Rectal smooth muscle tissue (tissue), 1 donor: ENCODE measurements around the gene CFAP126.
"Not testable (repeated sequence)": the region's sequence is repeated elsewhere in the genome, so short reads cannot be mapped to it uniquely, and the experiment has no call there.

Source experiments
- H3K27ac ChIP-seq: one replicate; pipeline ENCODE4 v1.7.0; 2013; ENCODE audit warnings: low read depth, low read length, inconsistent platforms
- H3K27me3 ChIP-seq: one replicate; pipeline ENCODE4 v1.7.0; 2013; ENCODE audit warnings: low read length; ENCODE audit not compliant: control insufficient read depth, insufficient read depth
- H3K36me3 ChIP-seq: one replicate; pipeline ENCODE4 v1.7.0; 2013; ENCODE audit warnings: low read length; ENCODE audit not compliant: control insufficient read depth, insufficient read depth
- H3K4me1 ChIP-seq: one replicate; pipeline ENCODE4 v1.7.0; 2013; ENCODE audit warnings: low read length; ENCODE audit not compliant: control insufficient read depth, insufficient read depth
- H3K4me3 ChIP-seq: one replicate; pipeline ENCODE4 v1.7.0; 2013; ENCODE audit warnings: low read length
- H3K9ac ChIP-seq: one replicate; pipeline ENCODE4 v1.7.0; 2013; ENCODE audit warnings: low read length

CFAP126 gene

GRCh38 chr1:161393151-161393550 is 25.5 kb upstream of the CFAP126 start:
- no peaks in the 10 kb centered on the region for H3K27me3 ChIP-seq
- H3K4me3 ChIP-seq = no peak overlapping the region
- H3K27ac ChIP-seq = no peak overlapping the region
- H3K9ac ChIP-seq = no peak overlapping the region
- no peaks in the 10 kb centered on the region for H3K36me3 ChIP-seq
- peaks cover 4% of the 10 kb centered on the region for H3K4me1 ChIP-seq

- Histone ChIP-seq H3K9ac (no peak overlapping the region), H3K36me3 (no peaks in the 10 kb centered on the region), H3K4me1 (peaks cover 4% of the 10 kb centered on the region), H3K27ac (no peak overlapping the region), H3K4me3 (no peak overlapping the region), H3K27me3 (no peaks in the 10 kb centered on the region)
Measured at GRCh38 chr1:161391611-161392010, 23.9 kb upstream of the CFAP126 start.

- H3K4me3 ChIP-seq, H3K27ac ChIP-seq, H3K27me3 ChIP-seq, H3K36me3 ChIP-seq, H3K9ac ChIP-seq, H3K4me1 ChIP-seq: not testable (repeated sequence)
Measured at GRCh38 chr1:161391136-161391535, 23.5 kb upstream of the CFAP126 start.

- peaks cover 4% of the 10 kb centered on the region for H3K4me1 ChIP-seq
- H3K36me3 ChIP-seq = no peaks in the 10 kb centered on the region
- H3K9ac ChIP-seq = peak overlapping the region; percentile 84
- peak overlapping the region; percentile 88 for H3K4me3 ChIP-seq
- no peaks in the 10 kb centered on the region for H3K27me3 ChIP-seq
- H3K27ac ChIP-seq = peak overlapping the region; percentile 85
Measured at GRCh38 chr1:161390559-161390858, 22.8 kb upstream of the CFAP126 start.

- H3K27ac ChIP-seq = peak overlapping the region; percentile 86
- H3K9ac ChIP-seq = peak overlapping the region; percentile 84
- peak overlapping the region; percentile 88 for H3K4me3 ChIP-seq
- H3K4me1 ChIP-seq = peaks cover 4% of the 10 kb centered on the region
- no peaks in the 10 kb centered on the region for H3K27me3 ChIP-seq
- H3K36me3 ChIP-seq = no peaks in the 10 kb centered on the region
Measured at GRCh38 chr1:161389691-161390558, 22.2 kb upstream of the CFAP126 start.

- Histone ChIP-seq H3K4me3 (peak overlapping the region; percentile 82), H3K27ac (peak overlapping the region; percentile 86)
- H3K4me1 ChIP-seq, H3K36me3 ChIP-seq, H3K27me3 ChIP-seq, H3K9ac ChIP-seq: not testable (repeated sequence)
Measured at GRCh38 chr1:161389158-161389557, 21.5 kb upstream of the CFAP126 start.

- H3K36me3 ChIP-seq = no peaks in the 10 kb centered on the region
- H3K4me3 ChIP-seq = no peak overlapping the region
- peaks cover 4% of the 10 kb centered on the region for H3K4me1 ChIP-seq
- H3K27ac ChIP-seq = no peak overlapping the region
- H3K9ac ChIP-seq = no peak overlapping the region
- H3K27me3 ChIP-seq = no peaks in the 10 kb centered on the region
Measured at GRCh38 chr1:161388639-161389038, 21.0 kb upstream of the CFAP126 start.

- Histone ChIP-seq H3K9ac (no peak overlapping the region), H3K4me1 (peaks cover 3% of the 10 kb centered on the region), H3K27me3 (no peaks in the 10 kb centered on the region), H3K36me3 (no peaks in the 10 kb centered on the region), H3K4me3 (no peak overlapping the region), H3K27ac (peak overlapping the region; percentile 2)
Measured at GRCh38 chr1:161382214-161383019, 14.7 kb upstream of the CFAP126 start.

- Histone ChIP-seq H3K4me1 (peaks cover 3% of the 10 kb centered on the region), H3K4me3 (no peak overlapping the region), H3K27me3 (no peaks in the 10 kb centered on the region), H3K36me3 (no peaks in the 10 kb centered on the region), H3K27ac (peak overlapping the region; percentile 65), H3K9ac (no peak overlapping the region)
Measured at GRCh38 chr1:161381707-161382106, 14.0 kb upstream of the CFAP126 start.

- no peaks in the 10 kb centered on the region for H3K36me3 ChIP-seq
- no peak overlapping the region for H3K27ac ChIP-seq
- peaks cover 3% of the 10 kb centered on the region for H3K4me1 ChIP-seq
- H3K4me3 ChIP-seq = no peak overlapping the region
- H3K27me3 ChIP-seq = no peaks in the 10 kb centered on the region
- no peak overlapping the region for H3K9ac ChIP-seq
Measured at GRCh38 chr1:161379071-161379470, 11.4 kb upstream of the CFAP126 start.

GRCh38 chr1:161378014-161378413 is 10.3 kb upstream of the CFAP126 start:
- no peaks in the 10 kb centered on the region for H3K27me3 ChIP-seq
- H3K27ac ChIP-seq = no peak overlapping the region
- H3K4me3 ChIP-seq = no peak overlapping the region
- no peaks in the 10 kb centered on the region for H3K36me3 ChIP-seq
- peaks cover 3% of the 10 kb centered on the region for H3K4me1 ChIP-seq
- H3K9ac ChIP-seq = no peak overlapping the region

- H3K27me3 ChIP-seq = no peaks in the 10 kb centered on the region
- no peaks in the 10 kb centered on the region for H3K4me1 ChIP-seq
- H3K9ac ChIP-seq = no peak overlapping the region
- H3K4me3 ChIP-seq = no peak overlapping the region
- no peaks in the 10 kb centered on the region for H3K36me3 ChIP-seq
- H3K27ac ChIP-seq = no peak overlapping the region
Measured at GRCh38 chr1:161374373-161374772, 6.7 kb upstream of the CFAP126 start.
